A673 (cell line): ENCODE data around the gene VSIG2. TPM values are rescaled to one million over a fixed set of nuclear protein-coding genes. Genes with fewer than 3 reads are reported as not detected.

Experiments
- BruUV-seq: library from RNA; stranded (reverse); fragments of 400-500 nt; replicated peaks from 2 replicates; lab custom pipeline; 2021; lab: Mats Ljungman, UMichigan
- CTCF ChIA-PET: fragments of 300-600 bp; sonication (Branson Sonifier 250); formaldehyde crosslinking; loops from one replicate; lab custom pipeline; 2022; ENCODE audit warnings: antibody characterized with exemption; lab: Charles Lee
- POLR2A ChIA-PET: fragments of 300-600 bp; sonication (Branson Sonifier 250); formaldehyde crosslinking; loops from one replicate; lab custom pipeline; 2022; ENCODE audit warnings: antibody characterized with exemption; ENCODE audit not compliant: low non-redundant PET; lab: Charles Lee
- DNase-seq: peaks from one replicate; pipeline ENCODE4 v3.0.0-alpha.2; 2015; ENCODE audit warnings: low spot score
- H3K27ac ChIP-seq: fragments of 200-600 bp; sonication (generic); 2 replicates; pipeline ENCODE4 v1.5.1; 2016; ENCODE audit warnings: mixed run types, low read depth, mild to moderate bottlenecking, mixed read lengths, antibody characterized with exemption, low read length; ENCODE audit not compliant: poor library complexity, severe bottlenecking
- H3K27me3 ChIP-seq: fragments of 200-600 bp; sonication (generic); replicated peaks from 2 replicates; pipeline ENCODE4 v1.6.1; 2017; ENCODE audit warnings: mixed run types, low read depth, mild to moderate bottlenecking, mixed read lengths, antibody characterized with exemption, low read length; ENCODE audit not compliant: insufficient read depth, poor library complexity
- H3K36me3 ChIP-seq: fragments of 200-600 bp; sonication (generic); 2 replicates; pipeline ENCODE4 v1.6.1; 2016; ENCODE audit warnings: mixed run types, mild to moderate bottlenecking, mixed read lengths, antibody characterized with exemption, low read length; ENCODE audit not compliant: insufficient read depth, poor library complexity, severe bottlenecking
- H3K4me1 ChIP-seq: fragments of 200-600 bp; sonication (generic); 2 replicates; pipeline ENCODE4 v1.6.1; 2017; ENCODE audit warnings: mixed run types, mild to moderate bottlenecking, mixed read lengths, antibody characterized with exemption, low read length; ENCODE audit not compliant: insufficient read depth, poor library complexity, severe bottlenecking
- H3K4me3 ChIP-seq: fragments of 200-600 bp; sonication (generic); 2 replicates; pipeline ENCODE4 v1.5.1; 2016; ENCODE audit warnings: low read depth, mixed run types, mild to moderate bottlenecking, mixed read lengths, low read length; ENCODE audit not compliant: poor library complexity, severe bottlenecking
- H3K9me3 ChIP-seq: fragments of 200-600 bp; sonication (generic); 2 replicates; pipeline ENCODE4 v1.6.1; 2016; ENCODE audit warnings: mixed run types, low read depth, mild to moderate bottlenecking, mixed read lengths, antibody characterized with exemption, low read length; ENCODE audit not compliant: poor library complexity, severe bottlenecking
- EZH2 ChIP-seq: fragments of 200-600 bp; sonication (generic); IDR thresholded peaks from 2 replicates; pipeline ENCODE4 v1.6.1; 2017; ENCODE audit warnings: borderline replicate concordance, low read depth, mild to moderate bottlenecking, mixed read lengths, antibody characterized with exemption, low read length; ENCODE audit not compliant: poor library complexity, severe bottlenecking
- intact Hi-C: fragments of 100-400 bp; cut with micrococcal nuclease; formaldehyde crosslinking; loops from one replicate; pipeline ENCODE4 v1.10.0; 2022; ENCODE audit not compliant: unreplicated experiment
- total RNA-seq: library from RNA; stranded (reverse); gene quantifications from 2 replicates; pipeline ENCODE4 v1.2.3, GENCODE V29; 2021
- TF ChIP-seq, protein P1 (sequence below): fragments of 300-800, 200-600 bp; sonication (generic); conservative IDR thresholded peaks from 2 replicates; pipeline ENCODE4 v1.5.1; 2017; ENCODE audit warnings: low read depth, mild to moderate bottlenecking, antibody characterized with exemption, low read length, moderate library complexity, mixed read lengths

VSIG2 gene
- total RNA-seq, 1 experiment from 2014 or later = not detected

DNA sequence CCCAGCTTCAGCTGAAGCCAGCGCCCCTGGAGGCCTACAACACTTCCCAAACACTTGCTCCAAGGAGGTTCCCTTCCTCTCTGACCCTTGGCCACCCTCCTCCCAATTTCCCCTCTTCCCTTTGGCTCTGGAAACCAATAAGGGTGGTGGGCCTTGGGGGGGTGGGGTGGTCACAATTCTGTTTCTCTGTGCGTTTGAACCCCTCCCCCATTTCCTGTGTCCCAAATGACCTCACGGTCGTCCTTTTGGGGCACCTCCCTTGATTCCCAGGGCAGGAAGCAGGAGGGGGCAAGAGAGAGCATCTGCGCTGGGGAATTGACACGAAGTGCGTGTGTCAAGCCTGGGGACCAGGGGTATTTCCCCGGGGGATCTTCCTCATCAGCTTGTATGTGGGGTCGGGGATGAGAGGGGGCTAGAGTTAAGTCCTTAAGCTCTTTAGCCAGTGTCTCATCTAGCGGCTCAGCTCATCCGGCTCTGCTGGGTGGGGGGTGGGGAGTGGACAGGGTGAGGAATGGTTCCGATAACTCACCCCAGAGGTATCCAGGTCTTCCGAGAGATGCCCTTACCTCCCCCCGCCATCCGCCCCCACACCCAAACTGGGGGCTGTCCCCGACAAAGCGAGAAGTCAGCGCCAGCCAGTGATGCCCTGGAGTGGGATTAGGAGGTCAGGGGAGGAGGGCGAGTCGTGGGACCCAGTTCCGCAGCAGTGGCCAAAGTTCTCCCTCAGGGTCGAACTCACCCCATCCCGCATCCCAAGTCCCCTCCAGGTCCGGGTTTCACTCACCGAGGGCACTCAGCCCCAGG, 9.4 kb upstream of the VSIG2 start:
- Histone ChIP-seq H3K9me3 (no peaks in the 10 kb centered on the region), H3K4me3 (peak overlapping the region; percentile 44), H3K4me1 (peaks cover 10% of the 10 kb centered on the region), H3K27ac (no peak overlapping the region), H3K27me3 (no peaks in the 10 kb centered on the region), H3K36me3 (peaks cover 5% of the 10 kb centered on the region)
- CTCF ChIA-PET = interaction anchor here (0.6 to 2.1 kb wide), 2 partner anchors 92 to 128 kb away, joined by 6 to 9 read pairs; no protein-coding TSS in a partner anchor
- TF ChIP-seq EZH2 = no peak
- TF ChIP-seq, protein P1, sequence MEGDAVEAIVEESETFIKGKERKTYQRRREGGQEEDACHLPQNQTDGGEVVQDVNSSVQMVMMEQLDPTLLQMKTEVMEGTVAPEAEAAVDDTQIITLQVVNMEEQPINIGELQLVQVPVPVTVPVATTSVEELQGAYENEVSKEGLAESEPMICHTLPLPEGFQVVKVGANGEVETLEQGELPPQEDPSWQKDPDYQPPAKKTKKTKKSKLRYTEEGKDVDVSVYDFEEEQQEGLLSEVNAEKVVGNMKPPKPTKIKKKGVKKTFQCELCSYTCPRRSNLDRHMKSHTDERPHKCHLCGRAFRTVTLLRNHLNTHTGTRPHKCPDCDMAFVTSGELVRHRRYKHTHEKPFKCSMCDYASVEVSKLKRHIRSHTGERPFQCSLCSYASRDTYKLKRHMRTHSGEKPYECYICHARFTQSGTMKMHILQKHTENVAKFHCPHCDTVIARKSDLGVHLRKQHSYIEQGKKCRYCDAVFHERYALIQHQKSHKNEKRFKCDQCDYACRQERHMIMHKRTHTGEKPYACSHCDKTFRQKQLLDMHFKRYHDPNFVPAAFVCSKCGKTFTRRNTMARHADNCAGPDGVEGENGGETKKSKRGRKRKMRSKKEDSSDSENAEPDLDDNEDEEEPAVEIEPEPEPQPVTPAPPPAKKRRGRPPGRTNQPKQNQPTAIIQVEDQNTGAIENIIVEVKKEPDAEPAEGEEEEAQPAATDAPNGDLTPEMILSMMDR = no peak
- intact Hi-C loops = loop anchor here (2.0 to 10.0 kb wide), 2 partner anchors 75 to 347 kb away; no protein-coding TSS in a partner anchor
- no peak for DNase-seq
- BruUV-seq = no TSS peak
- POLR2A ChIA-PET = no interaction called here

DNA sequence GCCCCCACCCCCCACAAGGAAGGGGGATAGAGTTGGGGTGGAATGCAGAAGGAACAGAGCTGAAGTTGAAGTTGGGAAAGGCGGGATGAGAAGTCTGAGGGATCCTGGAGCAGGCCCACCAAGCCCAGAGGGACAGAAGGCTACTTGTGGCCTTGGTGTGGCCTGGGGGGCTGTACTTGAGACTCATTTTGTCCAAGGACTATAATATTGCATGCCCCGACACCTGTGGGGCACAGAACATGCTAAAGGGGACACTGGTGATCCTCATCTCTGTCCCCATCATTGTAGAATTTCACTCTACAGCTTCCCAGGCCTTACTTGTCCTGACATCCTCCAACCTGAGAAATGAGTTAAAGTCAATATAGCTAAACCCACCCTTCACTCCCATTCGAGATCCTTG, 8.8 kb upstream of the VSIG2 start:
- TF ChIP-seq EZH2 = no peak
- TF ChIP-seq, protein P1 = no peak
- H3K4me1 ChIP-seq = peaks cover 10% of the 10 kb centered on the region
- H3K9me3 ChIP-seq = no peaks in the 10 kb centered on the region
- BruUV-seq = no TSS peak
- no peaks in the 10 kb centered on the region for H3K36me3 ChIP-seq
- ChIA-PET POLR2A (no interaction called here), CTCF (interaction anchor here (2.1 kb wide), 1 partner anchor 92 kb away, joined by 9 read pairs; no protein-coding TSS in a partner anchor)
- no peaks in the 10 kb centered on the region for H3K27me3 ChIP-seq
- H3K27ac ChIP-seq = no peak overlapping the region
- DNase-seq = no peak
- no peak overlapping the region for H3K4me3 ChIP-seq
- intact Hi-C loops = loop anchor here (10.0 kb wide), 1 partner anchor 346 kb away; no protein-coding TSS in a partner anchor

DNA sequence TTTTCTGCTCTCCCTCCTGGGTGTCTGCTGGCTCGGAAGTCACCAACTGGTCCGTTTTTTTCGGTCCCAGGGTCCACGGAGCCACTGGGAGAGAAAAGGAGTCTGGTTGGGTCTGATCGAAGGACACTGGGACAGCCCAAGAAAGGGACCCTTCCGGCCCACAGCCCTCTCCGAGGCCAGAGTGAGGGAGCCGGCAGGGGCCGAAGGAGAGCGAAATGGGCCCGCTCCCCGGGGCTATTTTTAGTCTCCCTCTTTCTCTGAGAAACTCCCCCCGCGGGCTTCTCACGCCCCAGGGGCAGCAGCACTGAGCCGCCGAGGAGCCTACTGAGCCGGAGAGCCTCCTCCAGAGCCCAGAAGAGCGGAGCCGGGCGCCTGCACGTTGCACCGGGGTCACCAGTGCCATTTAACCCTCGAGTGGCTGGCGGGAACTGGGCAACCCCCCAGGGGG, 8.2 kb upstream of the VSIG2 start:
- Histone ChIP-seq H3K27me3 (no peaks in the 10 kb centered on the region), H3K9me3 (no peaks in the 10 kb centered on the region), H3K36me3 (no peaks in the 10 kb centered on the region), H3K4me3 (no peak overlapping the region), H3K27ac (no peak overlapping the region), H3K4me1 (peaks cover 10% of the 10 kb centered on the region)
- TF ChIP-seq, protein P1 = no peak
- TF ChIP-seq EZH2 = no peak
- POLR2A ChIA-PET = no interaction called here
- intact Hi-C loops = loop anchor here (10.0 kb wide), 1 partner anchor 345 kb away; no protein-coding TSS in a partner anchor
- DNase-seq = no peak
- BruUV-seq = no TSS peak
- CTCF ChIA-PET = interaction anchor here (2.1 kb wide), 1 partner anchor 91 kb away, joined by 9 read pairs; no protein-coding TSS in a partner anchor
